ENCODE measurements around the gene NKAPL.

DNA sequence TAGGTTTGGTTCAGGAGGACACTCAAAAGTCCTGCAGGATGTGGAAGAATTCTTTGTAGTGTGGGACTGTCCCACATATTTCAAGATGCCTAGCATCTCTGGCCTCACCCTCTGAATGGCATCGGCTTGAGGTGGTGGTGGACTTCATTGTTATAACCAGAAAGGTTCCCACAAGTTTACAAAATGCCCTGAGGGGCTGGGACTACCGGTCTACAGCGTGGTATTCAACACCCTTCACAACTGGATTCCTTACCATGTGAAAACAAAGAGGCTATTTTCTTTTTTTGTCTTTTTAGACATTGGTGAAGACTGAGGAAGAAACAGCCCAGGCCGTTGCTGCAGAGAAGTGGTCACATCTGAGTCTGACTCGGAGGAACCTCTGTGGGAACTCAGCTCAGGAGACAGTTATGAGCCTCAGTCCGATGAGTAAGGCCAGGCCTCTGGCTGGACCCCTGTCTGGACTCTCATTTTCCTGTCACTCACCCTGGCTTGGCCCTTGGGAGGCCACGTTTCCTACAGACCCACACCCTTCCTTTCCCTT lies 37.5 kb downstream of the NKAPL start:
- TF ChIP-seq CTCF (IDR thresholded peaks at IDR 0.05) (no peak), POLR2AphosphoS5 (IDR thresholded peaks at IDR 0.05) (no peak), POLR2A (IDR thresholded peaks at IDR 0.05) (no peak), EP300 (IDR thresholded peaks at IDR 0.05; ENCODE audit: low read depth) (no peak)

Measured in transverse colon (tissue), 4 donors.